Stimulated activated CD4-positive, alpha-beta T cell treated with anti-CD3 and anti-CD28 coated beads, Interleukin-12 subunit alpha, Interleukin-12 subunit beta, amount 100 ng/mL, for 24 hours (primary cell): Measurements from ENCODE around the gene OTC.

Experiments used
- DNase-seq, 2 experiments: peaks; one replicate each; pipeline ENCODE4 v3.0.0-alpha.2; 2020; ENCODE audit warnings: low read depth in 2 of 2

Gene OTC

GRCh38 chrX:38468563-38469157 is 116.3 kb downstream of the OTC start:
- no peak for DNase-seq
